SHP77 (cell line): ENCODE data around the gene ARHGEF1.

Experiments
- DNase-seq, 2 experiments: peaks; one replicate each; lab custom pipeline; 2025; lab: John Stamatoyannopoulos, UW

The ARHGEF1 gene

DNA sequence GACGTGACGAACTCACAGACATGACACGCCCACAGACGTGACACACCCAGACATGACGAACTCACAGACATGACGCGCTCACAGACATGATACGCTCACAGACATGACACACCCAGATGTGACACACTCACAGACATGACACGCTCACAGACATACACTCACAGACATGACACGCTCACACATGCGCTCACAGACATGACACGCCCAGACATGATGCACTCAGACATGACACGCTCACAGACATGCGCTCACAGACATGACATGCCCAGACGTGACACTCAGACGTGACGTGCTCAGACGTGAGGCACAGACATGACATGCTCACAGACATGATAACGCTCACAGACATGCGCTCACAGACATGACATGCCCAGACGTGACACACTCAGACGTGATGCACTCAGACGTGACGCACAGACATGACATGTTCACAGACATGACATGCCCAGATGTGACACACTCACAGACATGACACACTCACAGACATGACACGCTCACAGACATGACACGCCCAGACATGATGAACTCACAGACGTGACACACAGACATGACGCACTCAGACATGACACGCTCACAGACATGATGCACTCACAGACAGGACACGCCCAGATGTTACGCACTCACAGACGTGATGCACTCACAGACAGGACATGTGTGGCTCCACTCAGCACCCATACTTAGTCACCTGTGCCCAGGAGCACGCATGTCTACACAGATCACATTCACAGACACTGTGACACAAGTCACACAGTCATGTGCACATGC is 37.1 kb downstream of the ARHGEF1 start:
- DNase-seq, result no peak

GRCh38 chr19:41920882-41921576 is 38.0 kb downstream of the ARHGEF1 start:
- DNase-seq, result no peak

DNA sequence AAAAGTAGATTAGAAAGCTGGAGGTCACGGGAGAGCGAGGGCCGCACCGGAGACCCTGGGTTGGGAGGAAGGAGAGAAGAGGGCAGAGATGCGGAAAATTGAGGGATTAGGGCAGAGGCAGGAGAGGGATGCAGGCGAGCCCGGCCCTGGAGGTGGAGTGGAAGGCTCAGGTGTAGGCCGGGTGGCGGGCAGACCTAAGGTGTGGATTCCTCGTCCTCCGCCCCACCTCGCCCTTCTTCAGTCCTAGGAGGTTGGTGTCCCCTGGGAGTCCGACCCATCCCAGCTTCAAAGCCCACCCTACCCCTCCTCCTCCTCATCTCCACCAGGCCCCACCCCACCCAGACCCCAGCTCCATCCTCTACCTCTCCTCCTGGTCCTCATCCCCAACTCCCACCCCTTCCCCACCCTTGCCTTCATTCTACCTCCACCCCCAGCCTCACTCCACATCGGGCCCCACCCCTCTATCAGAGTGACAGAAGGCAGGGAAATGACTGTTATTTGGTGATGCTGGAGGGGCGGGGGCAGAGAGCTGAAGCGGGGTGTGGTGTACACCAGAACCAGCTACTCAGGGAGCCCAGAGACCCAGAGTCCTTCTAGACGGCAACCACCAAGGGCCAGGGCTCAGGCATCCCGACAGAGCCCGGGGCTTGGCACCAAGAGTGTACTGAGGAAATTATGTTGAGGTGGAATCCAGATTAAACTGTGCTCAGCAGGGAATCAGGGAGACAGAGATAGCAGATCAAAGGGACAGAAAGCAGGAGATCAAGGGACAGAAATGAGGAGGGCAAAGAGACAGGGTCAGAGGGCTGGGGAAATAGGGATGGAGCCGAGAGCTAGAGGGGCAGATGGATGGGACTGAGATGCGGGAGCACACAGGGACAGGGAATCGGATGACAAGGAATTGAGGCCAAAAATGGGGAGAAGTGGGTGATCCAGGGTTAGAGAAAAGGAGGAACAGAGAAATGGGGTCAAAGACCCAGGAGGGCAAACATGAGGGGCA is 38.9 kb downstream of the ARHGEF1 start:
- DNase-seq, result no peak

DNA sequence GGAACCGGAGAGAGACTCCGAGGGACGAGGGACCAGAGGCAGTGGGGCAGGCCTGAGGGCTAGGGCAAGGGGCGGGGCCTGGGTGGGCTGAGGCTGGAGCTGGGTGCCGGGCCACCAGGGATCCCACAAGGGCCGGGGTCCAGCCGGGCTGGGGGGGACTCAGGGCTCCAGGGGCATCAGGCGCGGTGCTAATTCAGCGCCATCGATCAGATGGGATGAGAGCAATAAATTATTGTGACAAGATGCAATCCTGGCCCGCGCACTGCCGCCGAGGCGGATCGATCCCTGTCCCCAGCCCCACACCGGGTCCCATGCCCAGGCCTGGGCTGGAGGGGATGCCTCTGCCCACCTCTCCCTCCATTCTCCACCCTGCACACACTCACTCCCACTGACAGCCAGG is 39.6 kb downstream of the ARHGEF1 start:
- no peak for DNase-seq

- no peak for DNase-seq
Measured at GRCh38 chr19:41923045-41923788, 40.2 kb downstream of the ARHGEF1 start.

- no peak for DNase-seq
Measured at GRCh38 chr19:41924151-41925145, 41.5 kb downstream of the ARHGEF1 start.

- no peak for DNase-seq
Measured at GRCh38 chr19:41925208-41926003, 42.4 kb downstream of the ARHGEF1 start.

GRCh38 chr19:41926028-41926762 is 43.2 kb downstream of the ARHGEF1 start:
- no peak for DNase-seq

DNA sequence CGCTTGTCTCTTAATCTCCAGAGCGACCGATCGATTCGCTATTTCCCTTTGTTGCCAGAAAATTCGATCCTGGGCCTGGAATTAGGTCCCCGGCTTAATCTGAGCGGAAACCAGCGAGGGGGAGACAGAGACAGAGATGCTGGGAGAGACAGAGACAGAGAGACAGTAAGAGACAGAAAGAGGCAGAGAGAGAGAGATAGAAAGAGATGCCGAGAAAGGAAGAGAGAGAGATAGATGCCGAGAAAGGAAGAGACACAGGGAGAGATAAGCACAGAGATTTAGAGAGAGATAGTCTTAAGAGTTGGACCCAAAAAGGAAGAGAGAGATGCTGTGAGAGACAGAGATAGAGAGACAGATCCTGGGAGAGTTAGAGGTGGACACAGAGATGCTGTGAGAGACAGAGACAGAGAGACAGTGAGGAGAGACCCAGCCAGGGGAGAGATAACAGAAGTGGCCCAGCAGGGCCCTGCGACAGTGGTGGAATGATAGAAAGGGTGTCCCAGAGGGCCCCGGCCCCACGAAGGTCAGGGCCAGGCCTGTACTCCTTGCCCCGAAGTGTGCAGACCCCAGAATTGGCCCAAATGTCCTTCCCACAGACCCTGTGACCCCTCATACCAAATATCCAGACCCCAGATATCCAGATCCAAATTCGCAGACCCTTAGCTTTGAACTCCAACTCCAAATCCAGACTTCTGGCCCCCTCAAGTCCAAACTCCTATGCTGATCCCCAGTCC is 43.9 kb downstream of the ARHGEF1 start:
- no peak for DNase-seq

DNA sequence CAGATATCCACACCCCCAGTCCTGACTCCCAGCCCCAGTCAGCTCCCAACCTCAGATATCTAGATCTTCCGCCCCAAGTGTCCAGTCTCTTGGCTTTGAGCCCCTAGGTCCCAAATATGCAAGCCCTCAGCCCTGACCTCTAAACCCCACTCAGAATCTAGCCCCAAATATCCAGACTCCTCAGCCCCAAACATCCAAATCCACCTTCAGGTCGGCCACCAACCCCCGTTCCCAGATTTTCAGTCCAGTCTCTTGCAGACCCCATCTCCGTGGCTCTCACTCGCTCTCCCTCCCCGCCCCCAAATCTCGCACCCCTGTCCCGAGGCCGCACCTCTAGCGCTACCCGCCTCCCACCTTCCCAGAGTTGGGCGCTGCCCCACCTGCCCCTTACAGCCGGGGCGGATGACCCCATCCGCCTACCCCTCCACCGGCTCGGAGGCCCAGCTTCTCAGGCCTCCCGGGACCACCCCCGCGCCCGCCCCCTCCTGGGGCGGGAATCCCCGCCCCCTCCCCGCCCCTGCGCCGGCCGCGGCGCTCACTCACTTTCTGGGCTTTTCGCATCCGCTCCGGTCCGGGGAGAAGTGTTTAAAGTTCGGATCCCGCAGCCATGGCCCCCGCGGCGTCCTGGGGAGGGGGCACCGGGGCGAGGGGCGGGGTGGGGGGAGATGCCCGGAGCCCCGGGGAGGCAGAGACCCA is 44.7 kb downstream of the ARHGEF1 start:
- no peak for DNase-seq

- no peak for DNase-seq
Measured at GRCh38 chr19:41928221-41928683, 45.3 kb downstream of the ARHGEF1 start, which contains the start of gene ERFL. Gene ERFL (minus strand): TSS chr19:41928449. CDS start chr19:41912919, 15,530 bp downstream.

DNA sequence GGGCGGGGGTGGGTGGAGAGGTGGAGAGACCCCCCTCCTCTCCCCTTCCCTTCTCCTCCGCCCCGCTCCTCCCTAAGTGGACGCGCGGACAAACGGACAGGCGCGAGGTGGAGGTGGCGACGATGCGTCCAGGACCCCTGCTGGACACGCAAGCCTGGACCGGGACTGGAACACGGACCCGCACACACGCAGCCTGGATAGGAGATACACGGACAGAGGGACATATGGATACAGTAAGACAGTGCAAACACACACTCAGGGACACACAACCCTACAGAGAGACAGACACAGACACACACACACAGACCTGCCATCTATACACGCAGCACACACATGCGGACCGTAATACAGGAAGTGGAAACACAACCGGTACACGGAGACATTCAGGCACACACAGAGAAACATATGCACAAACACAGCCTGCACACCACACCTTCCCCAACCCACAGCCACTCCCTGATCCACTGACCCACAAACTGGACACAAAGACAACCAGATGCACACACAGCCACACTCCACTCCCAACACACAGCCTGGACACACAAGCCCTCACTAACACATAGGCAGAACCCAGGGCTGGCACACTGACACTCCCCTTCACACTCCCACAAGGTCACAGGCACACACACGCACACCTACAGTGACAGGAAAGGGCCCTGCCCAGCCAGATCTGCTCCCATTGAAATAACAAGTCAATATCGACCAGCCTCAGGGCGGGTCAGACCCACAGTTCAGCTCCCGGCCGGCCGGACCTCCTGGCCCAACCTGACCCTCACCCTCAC is 46.0 kb downstream of the ARHGEF1 start:
- no peak for DNase-seq

DNA sequence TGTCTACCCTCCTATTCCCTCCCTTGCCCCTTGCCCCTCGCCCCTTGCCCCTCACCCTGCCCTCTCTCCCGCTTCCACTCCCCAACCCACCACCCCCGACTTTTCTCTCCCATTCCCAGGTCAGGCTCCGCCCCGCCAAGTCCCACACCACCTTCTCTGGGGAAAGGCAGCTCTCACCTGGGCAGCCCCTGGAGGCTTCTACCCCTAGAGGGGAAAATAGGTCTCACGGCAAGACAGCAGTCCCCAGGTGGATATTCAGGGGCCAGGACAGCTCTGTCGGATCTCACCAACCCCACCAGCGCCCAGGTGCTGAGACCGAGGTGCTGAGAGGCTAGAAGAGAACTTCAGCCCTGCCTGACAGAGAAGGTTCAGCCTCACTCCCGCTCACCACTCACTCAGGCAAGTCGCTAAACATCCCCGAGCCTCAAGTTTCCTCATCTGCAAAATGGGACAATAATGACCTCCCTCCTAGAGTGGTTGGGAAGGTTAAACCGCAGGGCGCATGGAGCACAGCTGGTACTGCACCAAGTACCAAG is 46.6 kb downstream of the ARHGEF1 start:
- DNase-seq, result no peak

GRCh38 chr19:41930322-41930722 is 47.3 kb downstream of the ARHGEF1 start:
- no peak for DNase-seq

DNA sequence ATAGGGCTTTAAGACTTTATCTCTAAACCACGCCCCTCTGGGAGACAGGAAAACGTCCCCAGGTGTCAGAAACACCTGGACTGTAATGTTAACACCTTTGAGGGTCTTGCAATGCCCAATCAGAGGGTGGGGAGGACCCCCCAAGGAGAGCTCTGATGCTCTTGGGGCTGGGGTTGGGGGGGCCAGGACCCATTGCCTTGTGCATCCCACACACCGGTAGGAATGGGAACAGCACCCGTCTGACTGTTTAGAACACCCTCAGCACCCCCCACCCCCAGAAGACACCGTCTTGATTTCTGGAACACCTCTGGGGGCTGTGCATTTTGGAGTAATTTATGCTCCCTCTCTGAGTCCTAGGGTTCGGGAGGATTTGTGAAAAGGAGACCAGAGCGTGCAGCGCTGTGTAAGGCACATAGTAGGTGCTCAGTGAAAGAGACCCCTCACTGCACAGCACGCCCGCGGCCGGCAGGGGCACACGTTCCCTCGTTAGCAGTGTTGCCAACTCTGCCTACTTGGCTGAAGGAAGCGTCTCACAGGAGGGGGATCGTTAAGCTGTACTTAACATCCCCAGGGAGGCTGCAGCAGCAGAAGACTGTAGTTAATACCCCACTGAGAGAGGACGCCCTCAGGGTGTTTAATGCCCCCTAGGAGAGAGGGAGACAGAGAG is 48.1 kb downstream of the ARHGEF1 start:
- no peak for DNase-seq
